Measurements from ENCODE around the gene CEP85.
"Not testable (repeated sequence)": the region's sequence is repeated elsewhere in the genome, so short reads cannot be mapped to it uniquely, and the experiment has no call there.

Gene CEP85

DNA sequence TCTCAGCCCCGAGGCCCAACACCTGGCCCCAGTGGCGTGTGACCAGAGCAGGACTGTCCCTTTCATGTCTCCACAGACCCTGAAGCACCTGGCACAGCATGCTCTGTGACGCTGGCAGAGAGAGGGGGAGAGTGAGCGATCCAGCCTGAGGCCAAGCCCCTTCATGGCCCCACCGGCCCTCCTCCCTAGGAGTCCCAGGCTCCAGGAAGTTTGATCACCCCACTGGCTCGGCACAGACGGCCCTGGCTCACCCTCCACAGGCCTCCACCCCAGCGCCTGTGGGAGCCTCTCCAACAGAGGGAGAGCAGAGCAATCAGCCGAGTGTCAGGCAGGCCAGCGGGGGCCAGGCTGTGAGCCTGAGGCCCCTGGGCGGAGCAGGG, 56.9 kb downstream of the CEP85 start:
- TF ChIP-seq, protein P1, sequence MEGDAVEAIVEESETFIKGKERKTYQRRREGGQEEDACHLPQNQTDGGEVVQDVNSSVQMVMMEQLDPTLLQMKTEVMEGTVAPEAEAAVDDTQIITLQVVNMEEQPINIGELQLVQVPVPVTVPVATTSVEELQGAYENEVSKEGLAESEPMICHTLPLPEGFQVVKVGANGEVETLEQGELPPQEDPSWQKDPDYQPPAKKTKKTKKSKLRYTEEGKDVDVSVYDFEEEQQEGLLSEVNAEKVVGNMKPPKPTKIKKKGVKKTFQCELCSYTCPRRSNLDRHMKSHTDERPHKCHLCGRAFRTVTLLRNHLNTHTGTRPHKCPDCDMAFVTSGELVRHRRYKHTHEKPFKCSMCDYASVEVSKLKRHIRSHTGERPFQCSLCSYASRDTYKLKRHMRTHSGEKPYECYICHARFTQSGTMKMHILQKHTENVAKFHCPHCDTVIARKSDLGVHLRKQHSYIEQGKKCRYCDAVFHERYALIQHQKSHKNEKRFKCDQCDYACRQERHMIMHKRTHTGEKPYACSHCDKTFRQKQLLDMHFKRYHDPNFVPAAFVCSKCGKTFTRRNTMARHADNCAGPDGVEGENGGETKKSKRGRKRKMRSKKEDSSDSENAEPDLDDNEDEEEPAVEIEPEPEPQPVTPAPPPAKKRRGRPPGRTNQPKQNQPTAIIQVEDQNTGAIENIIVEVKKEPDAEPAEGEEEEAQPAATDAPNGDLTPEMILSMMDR (conservative IDR thresholded peaks at IDR 0.05; ENCODE audit: low read depth, low read length), result no peak
- no peak for DNase-seq (ENCODE audit: low read depth)
- H3K4me3 ChIP-seq (ENCODE audit: low read depth, low read length), result no peak overlapping the region

DNA sequence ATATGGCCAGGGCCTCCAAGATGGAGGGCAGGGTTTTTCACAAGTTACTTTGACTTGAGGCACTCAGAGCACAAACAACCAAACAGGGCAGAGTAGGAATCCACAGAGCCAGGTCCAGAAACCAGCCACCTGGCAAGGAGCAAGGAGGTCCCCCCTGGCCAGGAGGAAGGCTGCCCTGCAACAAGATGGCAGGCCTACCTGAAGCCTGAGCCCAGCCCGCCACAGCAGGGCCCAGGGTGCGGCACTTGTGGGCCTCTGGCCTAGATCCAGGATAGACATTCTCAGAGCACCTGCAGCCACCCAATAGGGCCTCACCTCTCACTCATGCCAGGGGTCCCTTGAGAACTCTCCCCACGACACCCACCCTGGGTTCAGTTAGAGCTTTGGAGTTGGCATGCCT, 57.4 kb downstream of the CEP85 start:
- no peak overlapping the region for H3K4me3 ChIP-seq (ENCODE audit: low read depth, low read length)
- DNase-seq (ENCODE audit: low read depth), result no peak
- TF ChIP-seq, protein P1 (conservative IDR thresholded peaks at IDR 0.05; ENCODE audit: low read depth, low read length), result no peak

- TF ChIP-seq, protein P1 (conservative IDR thresholded peaks at IDR 0.05; ENCODE audit: low read depth, low read length), result no peak
Measured at GRCh38 chr1:26291939-26292338, 57.9 kb downstream of the CEP85 start.

GRCh38 chr1:26292735-26293134, 58.7 kb downstream of the CEP85 start:
- not testable (repeated sequence) for DNase-seq (ENCODE audit: low read depth); H3K4me3 ChIP-seq (ENCODE audit: low read depth, low read length)

More at GRCh38 chr1:26291939-26292338, 57.9 kb downstream of the CEP85 start:
- H3K4me3 ChIP-seq (ENCODE audit: low read depth, low read length), result no peak overlapping the region
- DNase-seq (ENCODE audit: low read depth), result no peak

- no peak for DNase-seq (ENCODE audit: low read depth)
- H3K4me3 ChIP-seq (ENCODE audit: low read depth, low read length), result no peak overlapping the region
- TF ChIP-seq, protein P1 (conservative IDR thresholded peaks at IDR 0.05; ENCODE audit: low read depth, low read length), result no peak
Measured at GRCh38 chr1:26293911-26294463, 60.0 kb downstream of the CEP85 start.

DNA sequence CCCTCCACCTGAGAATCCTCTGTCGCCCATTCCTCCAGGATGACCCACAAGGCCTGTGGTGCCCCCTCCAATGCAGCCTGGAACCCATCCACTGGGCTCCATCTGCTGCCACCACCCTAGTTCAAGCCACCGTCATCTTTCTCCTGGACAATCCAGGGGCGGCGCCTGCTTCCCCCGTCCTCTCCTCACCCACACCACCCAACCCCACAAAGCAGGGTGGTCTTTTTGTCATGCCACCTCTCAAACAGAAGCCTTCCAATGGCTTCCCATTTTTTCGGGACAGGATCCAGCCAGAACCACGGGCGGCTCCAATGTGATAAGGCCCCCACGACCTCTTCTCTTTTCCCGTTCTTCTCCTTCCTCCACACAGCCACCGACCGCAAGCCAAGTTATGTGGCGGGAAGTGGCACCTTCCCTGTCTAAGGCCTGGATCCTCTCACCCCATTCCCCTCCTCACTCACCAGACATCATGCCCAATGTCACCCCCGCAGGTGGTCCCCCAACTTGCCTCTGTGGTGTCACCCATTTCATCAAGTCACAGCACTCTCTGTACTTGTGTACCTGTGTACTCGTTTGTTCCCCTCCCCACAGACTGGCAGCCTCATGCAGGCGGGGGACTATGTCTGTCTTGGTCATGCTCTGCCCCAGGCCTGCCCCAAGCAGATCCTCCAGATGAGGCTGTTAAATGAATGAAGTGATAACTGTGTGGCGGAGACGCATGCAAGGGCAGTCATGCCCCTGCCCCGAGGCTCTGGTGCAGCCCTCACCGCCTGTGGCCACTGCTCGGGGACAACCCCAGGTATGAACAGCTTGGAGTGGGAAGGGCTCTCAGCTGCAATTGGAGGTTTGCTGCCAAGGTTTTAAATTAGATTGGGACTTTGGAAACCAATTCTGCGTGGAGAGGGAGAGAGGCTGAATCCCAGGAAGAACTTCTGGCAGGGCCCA, 61.5 kb downstream of the CEP85 start:
- TF ChIP-seq, protein P1 (conservative IDR thresholded peaks at IDR 0.05; ENCODE audit: low read depth, low read length), result no peak
- no peak for DNase-seq (ENCODE audit: low read depth)
- no peak overlapping the region for H3K4me3 ChIP-seq (ENCODE audit: low read depth, low read length)

DNA sequence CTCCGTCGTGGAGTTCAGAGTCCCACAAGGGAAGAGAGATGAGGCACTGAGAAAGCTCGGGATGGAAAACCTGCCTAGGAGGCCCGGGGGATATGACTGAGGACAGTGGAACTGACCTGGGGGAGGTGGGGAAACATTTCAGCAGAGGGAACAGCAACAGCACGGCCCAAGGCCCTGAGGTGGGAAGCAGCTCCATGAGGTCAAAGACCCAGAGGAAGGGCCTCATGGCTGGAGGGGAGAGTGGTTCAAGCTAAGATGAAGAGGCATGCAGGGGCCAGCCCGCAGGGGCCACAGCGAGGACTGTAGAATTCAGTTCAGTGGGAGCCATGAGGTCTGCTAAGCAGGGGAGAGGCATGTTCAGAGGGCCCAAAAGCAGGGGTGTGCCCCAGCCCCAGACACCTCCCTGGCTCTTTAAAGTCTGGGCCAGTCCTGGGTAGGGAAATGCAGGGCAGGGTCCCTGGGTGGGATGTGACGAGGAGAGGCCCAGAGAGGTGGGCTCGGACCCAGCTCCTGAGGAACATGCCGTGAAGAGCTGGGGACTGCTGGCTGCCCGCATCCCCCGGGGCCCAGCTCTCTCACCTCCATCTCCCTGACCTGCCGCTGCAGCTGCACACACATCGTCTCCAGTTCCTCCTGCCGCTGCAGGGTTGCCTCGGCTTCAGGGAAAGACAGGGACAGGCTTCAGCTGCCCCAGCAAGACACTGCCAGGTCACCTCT, 62.5 kb downstream of the CEP85 start:
- TF ChIP-seq, protein P1 (conservative IDR thresholded peaks at IDR 0.05; ENCODE audit: low read depth, low read length), result no peak
- no peak for DNase-seq (ENCODE audit: low read depth)
- no peak overlapping the region for H3K4me3 ChIP-seq (ENCODE audit: low read depth, low read length)

All from choroid plexus epithelial cell (primary cell).